Natural killer cell (primary cell): ENCODE results near the gene ZFAND2A. TPM values are rescaled to one million over a fixed set of nuclear protein-coding genes. Genes with fewer than 3 reads are reported as not detected.

Source experiments
- ATAC-seq, 3 donors: fragments of 150-1000 bp in 2 of 3; fragments of 200-7000 bp in 1 of 3; cut with Tn5 transposase; 1 replicate in 1 of 3; 2 replicates in 2 of 3; pipeline ENCODE4 v1.10.0; 2021; ENCODE audit warnings: mild to moderate bottlenecking in 2 of 3, moderate library complexity in 2 of 3
- DNase-seq, 2 donors: peaks; one replicate each; pipeline versions ENCODE4 v3.0.0 to v3.0.0-alpha.2; 2013 to 2021; ENCODE audit warnings: mixed read lengths in 1 of 2
- H3K27ac ChIP-seq: one replicate; pipeline ENCODE4 v1.5.1; 2013; ENCODE audit warnings: mild to moderate bottlenecking, low read length
- H3K27me3 ChIP-seq: one replicate; pipeline ENCODE4 v1.6.1; 2013; ENCODE audit warnings: low read length; ENCODE audit not compliant: control insufficient read depth, insufficient read depth
- H3K36me3 ChIP-seq: one replicate; pipeline ENCODE4 v1.6.1; 2013; ENCODE audit warnings: low read length; ENCODE audit not compliant: control insufficient read depth, insufficient read depth
- H3K4me1 ChIP-seq: one replicate; pipeline ENCODE4 v1.6.1; 2013; ENCODE audit warnings: low read length; ENCODE audit not compliant: control insufficient read depth, insufficient read depth
- H3K4me3 ChIP-seq: one replicate; pipeline ENCODE4 v1.5.1; 2013; ENCODE audit warnings: low read length
- H3K9me3 ChIP-seq: one replicate; pipeline ENCODE4 v1.6.1; 2013; ENCODE audit warnings: low read length; ENCODE audit not compliant: control insufficient read depth, insufficient read depth
- H3K27ac Mint-ChIP-seq, 2 donors: one replicate each; pipeline ENCODE4 v1.8.0; 2022; ENCODE audit warnings: mild to moderate bottlenecking in 2 of 2, mixed read lengths in 2 of 2, moderate library complexity in 1 of 2
- H3K27me3 Mint-ChIP-seq, 2 donors: one replicate each; pipeline ENCODE4 v1.8.0; 2022; ENCODE audit warnings: low read depth in 2 of 2, mixed read lengths in 2 of 2
- H3K36me3 Mint-ChIP-seq: one replicate; pipeline ENCODE4 v1.8.0; 2022; ENCODE audit warnings: mixed read lengths
- H3K4me1 Mint-ChIP-seq, 2 donors: one replicate each; pipeline ENCODE4 v1.8.0; 2022; ENCODE audit warnings: mixed read lengths in 2 of 2
- H3K4me3 Mint-ChIP-seq: one replicate; pipeline ENCODE4 v1.8.0; 2022; ENCODE audit warnings: mild to moderate bottlenecking, moderate library complexity, mixed read lengths
- H3K9me3 Mint-ChIP-seq, 2 donors: one replicate each; pipeline ENCODE4 v1.8.0; 2022; ENCODE audit warnings: mixed read lengths in 2 of 2
- CTCF ChIP-seq: fragments of 200-600 bp; IDR thresholded peaks from one replicate; pipeline ENCODE4 v1.8.0; 2022; ENCODE audit warnings: antibody characterized with exemption
- WGBS: methylation state at CpG from one replicate; pipeline ENCODE4 v1.1.7; 2013; ENCODE audit warnings: missing lambda C conversion rate; ENCODE audit not compliant: insufficient coverage; 5-methylcytosine and 5-hydroxymethylcytosine counted together
- intact Hi-C: fragments of 100-400 bp; cut with micrococcal nuclease; formaldehyde crosslinking; loops from one replicate; pipeline ENCODE4 v1.14.2; 2022
- total RNA-seq, 4 donors: library from RNA; stranded (reverse); fragments of 120-200 nt in 1 of 4; gene quantifications; one replicate each; pipeline versions ENCODE4 v1.2.3 to v1.2.4, GENCODE V29; 2013 to 2022

Gene ZFAND2A
- total RNA-seq, 3 donors from 2014 or later (not counting 1 experiment from before 2014, with no cell fraction given), result 99.1 to 122 (median 106) TPM

- H3K9me3 Mint-ChIP-seq, result no peaks in the 10 kb centered on the region
- H3K4me3 Mint-ChIP-seq, result no peak overlapping the region
- DNase-seq (no peak), ATAC-seq (no peak)
- Histone ChIP-seq H3K27me3 (no peaks in the 10 kb centered on the region), H3K4me1 (no peaks in the 10 kb centered on the region), H3K36me3 (no peaks in the 10 kb centered on the region), H3K27ac (no peak overlapping the region), H3K9me3 (no peaks in the 10 kb centered on the region), H3K4me3 (no peak overlapping the region)
- no peak overlapping the region for H3K27ac Mint-ChIP-seq
- intact Hi-C loops, result no loop called here
- no peaks in the 10 kb centered on the region for H3K36me3 Mint-ChIP-seq
- no peaks in the 10 kb centered on the region for H3K4me1 Mint-ChIP-seq
- no peaks in the 10 kb centered on the region for H3K27me3 Mint-ChIP-seq
- no peak for TF ChIP-seq CTCF
- WGBS, result 97% methylated on average over 28 of the region's 28 CpGs
Observed at GRCh38 chr7:1110358-1110757, 49.6 kb downstream of the ZFAND2A start.

DNA sequence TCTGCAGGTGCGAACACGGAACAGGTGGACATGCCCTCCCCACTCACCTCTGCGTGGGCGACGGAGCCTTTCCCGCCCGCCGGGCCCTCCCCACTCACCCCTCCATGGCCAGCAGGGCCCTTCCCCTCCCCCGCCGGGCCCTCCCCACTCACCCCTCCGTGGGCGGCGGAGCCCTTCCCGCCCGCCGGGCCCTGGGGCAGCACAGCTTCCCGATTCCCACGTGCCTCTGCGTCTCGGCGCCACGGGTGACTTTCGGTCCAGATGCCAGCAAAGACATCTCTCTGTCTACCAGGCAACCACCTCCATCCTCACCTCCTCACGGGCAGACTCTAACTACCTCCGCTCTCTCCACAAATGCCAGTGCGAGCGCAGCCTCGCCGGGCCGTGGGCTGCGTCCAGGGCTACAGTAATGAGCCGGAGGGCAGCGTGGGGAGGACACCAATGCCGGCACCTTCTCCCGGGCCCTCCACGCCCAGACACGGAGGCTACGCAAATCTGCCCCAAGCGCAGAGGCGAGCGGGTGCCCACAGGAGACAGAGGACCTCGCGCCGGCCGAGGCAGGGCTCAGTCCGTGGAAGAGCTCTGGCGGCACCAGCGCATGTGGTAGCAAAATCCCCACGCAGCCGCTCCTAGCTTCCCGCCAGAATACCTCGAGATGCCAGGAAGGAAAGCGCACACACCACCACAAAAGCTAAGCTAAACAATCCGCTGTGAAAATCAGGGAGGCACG lies 50.2 kb downstream of the ZFAND2A start:
- H3K9me3 Mint-ChIP-seq, result no peaks in the 10 kb centered on the region
- H3K9me3 ChIP-seq, result no peaks in the 10 kb centered on the region
- DNase-seq (no peak), ATAC-seq (no peak)
- no peak overlapping the region for H3K27ac Mint-ChIP-seq
- H3K4me1 ChIP-seq, result no peaks in the 10 kb centered on the region
- TF ChIP-seq CTCF, result no peak
- no peaks in the 10 kb centered on the region for H3K27me3 Mint-ChIP-seq
- no peak overlapping the region for H3K4me3 ChIP-seq
- no peaks in the 10 kb centered on the region for H3K36me3 ChIP-seq
- no peaks in the 10 kb centered on the region for H3K4me1 Mint-ChIP-seq
- intact Hi-C loops, result no loop called here
- 96% methylated on average over 55 of the region's 55 CpGs for WGBS
- H3K4me3 Mint-ChIP-seq, result no peak overlapping the region
- H3K27ac ChIP-seq, result no peak overlapping the region
- H3K36me3 Mint-ChIP-seq, result no peaks in the 10 kb centered on the region
- H3K27me3 ChIP-seq, result no peaks in the 10 kb centered on the region

- TF ChIP-seq CTCF, result no peak
- intact Hi-C loops, result no loop called here
- no peaks in the 10 kb centered on the region for H3K4me1 Mint-ChIP-seq
Observed at GRCh38 chr7:1108264-1108920, 51.6 kb downstream of the ZFAND2A start.

More at GRCh38 chr7:1108264-1108920, 51.6 kb downstream of the ZFAND2A start:
- no peak overlapping the region for H3K4me3 Mint-ChIP-seq
- H3K27ac Mint-ChIP-seq, result no peak overlapping the region
- no peaks in the 10 kb centered on the region for H3K36me3 ChIP-seq
- H3K27ac ChIP-seq, result no peak overlapping the region
- H3K4me3 ChIP-seq, result no peak overlapping the region
- no peaks in the 10 kb centered on the region for H3K36me3 Mint-ChIP-seq
- peaks cover 6% of the 10 kb centered on the region for H3K4me1 ChIP-seq
- WGBS, result 74% methylated on average over 30 of the region's 30 CpGs
- no peaks in the 10 kb centered on the region for H3K9me3 ChIP-seq
- ATAC-seq (no peak), DNase-seq (no peak)
- H3K27me3 Mint-ChIP-seq, result no peaks in the 10 kb centered on the region
- H3K9me3 Mint-ChIP-seq, result no peaks in the 10 kb centered on the region
- no peaks in the 10 kb centered on the region for H3K27me3 ChIP-seq
